Type B pancreatic cell (in vitro differentiated cells): ENCODE data around the gene PPP1R8. TPM values are rescaled to one million over a fixed set of nuclear protein-coding genes. Genes with fewer than 3 reads are reported as not detected.
A peak's percentile ranks its signal among the peaks of the same experiment; 100 is the strongest.
"Not testable (repeated sequence)": the region's sequence is repeated elsewhere in the genome, so short reads cannot be mapped to it uniquely, and the experiment has no call there.

Source experiments
- DNase-seq: peaks from one replicate; pipeline ENCODE4 v3.0.0; 2021; ENCODE audit warnings: mixed read lengths; ENCODE audit not compliant: unreplicated experiment; ENCODE audit errors: extremely low spot score
- H3K27ac Mint-ChIP-seq: 2 replicates; pipeline ENCODE4 v1.8.0; 2021; ENCODE audit warnings: mild to moderate bottlenecking, mixed read lengths
- H3K27me3 Mint-ChIP-seq: 2 replicates; pipeline ENCODE4 v1.8.0; 2021; ENCODE audit warnings: mixed read lengths
- H3K36me3 Mint-ChIP-seq: 2 replicates; pipeline ENCODE4 v1.8.0; 2021; ENCODE audit warnings: mixed read lengths
- H3K4me1 Mint-ChIP-seq: one replicate; pipeline ENCODE4 v1.8.0; 2021; ENCODE audit warnings: mixed read lengths; ENCODE audit not compliant: unreplicated experiment
- H3K4me3 Mint-ChIP-seq: 2 replicates; pipeline ENCODE4 v1.8.0; 2021; ENCODE audit warnings: mild to moderate bottlenecking, mixed read lengths
- H3K9me3 Mint-ChIP-seq: 2 replicates; pipeline ENCODE4 v1.8.0; 2021; ENCODE audit warnings: mixed read lengths
- total RNA-seq: library from RNA; stranded (reverse); gene quantifications from 2 replicates; pipeline ENCODE4 v1.2.1, GENCODE V29; 2021; ENCODE audit warnings: low replicate concordance
- TF ChIP-seq, protein P1 (sequence below): fragments of 200-600 bp; sonication (generic); conservative IDR thresholded peaks from 2 replicates; pipeline ENCODE4 v1.5.0; 2021; ENCODE audit warnings: antibody characterized with exemption, mild to moderate bottlenecking

Gene PPP1R8
- total RNA-seq, 1 donor from 2014 or later: 54.9 TPM

- DNase-seq: no peak
- H3K27ac Mint-ChIP-seq: no peak overlapping the region
- TF ChIP-seq, protein P1, sequence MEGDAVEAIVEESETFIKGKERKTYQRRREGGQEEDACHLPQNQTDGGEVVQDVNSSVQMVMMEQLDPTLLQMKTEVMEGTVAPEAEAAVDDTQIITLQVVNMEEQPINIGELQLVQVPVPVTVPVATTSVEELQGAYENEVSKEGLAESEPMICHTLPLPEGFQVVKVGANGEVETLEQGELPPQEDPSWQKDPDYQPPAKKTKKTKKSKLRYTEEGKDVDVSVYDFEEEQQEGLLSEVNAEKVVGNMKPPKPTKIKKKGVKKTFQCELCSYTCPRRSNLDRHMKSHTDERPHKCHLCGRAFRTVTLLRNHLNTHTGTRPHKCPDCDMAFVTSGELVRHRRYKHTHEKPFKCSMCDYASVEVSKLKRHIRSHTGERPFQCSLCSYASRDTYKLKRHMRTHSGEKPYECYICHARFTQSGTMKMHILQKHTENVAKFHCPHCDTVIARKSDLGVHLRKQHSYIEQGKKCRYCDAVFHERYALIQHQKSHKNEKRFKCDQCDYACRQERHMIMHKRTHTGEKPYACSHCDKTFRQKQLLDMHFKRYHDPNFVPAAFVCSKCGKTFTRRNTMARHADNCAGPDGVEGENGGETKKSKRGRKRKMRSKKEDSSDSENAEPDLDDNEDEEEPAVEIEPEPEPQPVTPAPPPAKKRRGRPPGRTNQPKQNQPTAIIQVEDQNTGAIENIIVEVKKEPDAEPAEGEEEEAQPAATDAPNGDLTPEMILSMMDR: no peak
- no peaks in the 10 kb centered on the region for H3K27me3 Mint-ChIP-seq
- peaks cover 4% of the 10 kb centered on the region for H3K36me3 Mint-ChIP-seq
- H3K9me3 Mint-ChIP-seq: no peaks in the 10 kb centered on the region
- H3K4me3 Mint-ChIP-seq: no peak overlapping the region
- H3K4me1 Mint-ChIP-seq: peaks cover 17% of the 10 kb centered on the region
These were observed 4.9 kb downstream of the PPP1R8 start for GRCh38 chr1:27835501-27835900.

GRCh38 chr1:27849951-27850350 is 19.4 kb downstream of the PPP1R8 start:
- TF ChIP-seq, protein P1: no peak
- no peak overlapping the region for H3K27ac Mint-ChIP-seq
- H3K4me3 Mint-ChIP-seq: no peak overlapping the region
- no peak for DNase-seq
- H3K27me3 Mint-ChIP-seq: no peaks in the 10 kb centered on the region
- H3K9me3 Mint-ChIP-seq: no peaks in the 10 kb centered on the region
- peaks cover 39% of the 10 kb centered on the region for H3K36me3 Mint-ChIP-seq
- H3K4me1 Mint-ChIP-seq: no peaks in the 10 kb centered on the region

GRCh38 chr1:27855085-27855484 is 24.5 kb downstream of the PPP1R8 start:
- TF ChIP-seq, protein P1: no peak
- no peak overlapping the region for H3K27ac Mint-ChIP-seq
- H3K36me3 Mint-ChIP-seq: peaks cover 17% of the 10 kb centered on the region
- H3K9me3 Mint-ChIP-seq: no peaks in the 10 kb centered on the region
- no peak overlapping the region for H3K4me3 Mint-ChIP-seq
- H3K4me1 Mint-ChIP-seq: peaks cover 5% of the 10 kb centered on the region
- no peak for DNase-seq
- no peaks in the 10 kb centered on the region for H3K27me3 Mint-ChIP-seq

DNA sequence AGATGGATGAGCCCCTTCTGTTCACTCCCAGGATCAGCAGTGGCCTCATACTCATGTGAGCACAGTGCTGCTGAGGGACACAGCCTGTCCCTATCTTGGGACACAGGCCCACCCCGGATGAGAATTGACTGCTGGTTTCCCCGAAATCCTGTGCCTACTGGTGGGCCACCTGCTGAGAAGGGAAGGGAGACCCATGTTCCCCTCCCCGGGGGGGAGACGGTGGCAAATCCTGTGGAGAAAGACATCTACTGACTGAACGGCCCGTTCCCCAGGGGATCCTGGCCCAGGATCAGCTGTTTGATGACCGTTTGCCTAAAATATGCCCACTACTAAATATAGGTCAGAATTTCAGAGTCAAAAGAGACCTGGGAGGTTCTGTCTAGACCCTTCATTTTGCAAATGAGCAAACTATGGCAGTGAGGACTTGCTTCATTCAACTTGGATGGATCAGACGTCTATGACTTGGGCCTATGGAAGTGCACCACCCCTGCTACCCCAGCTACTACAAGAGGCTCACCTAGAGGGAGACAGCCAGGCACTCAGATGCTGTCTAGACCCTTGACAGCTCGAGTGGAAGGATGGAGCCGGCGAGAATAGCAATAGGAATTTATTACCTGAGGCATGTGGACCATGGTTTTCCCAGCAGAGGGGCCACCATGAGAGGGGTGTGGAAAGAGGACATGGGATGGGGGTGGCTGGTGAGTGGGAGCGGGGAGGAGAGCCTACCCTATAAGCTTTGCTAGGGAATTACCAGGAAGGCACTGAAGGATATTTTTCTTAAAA is 26.2 kb downstream of the PPP1R8 start:
- H3K27ac Mint-ChIP-seq: no peak overlapping the region
- H3K4me1 Mint-ChIP-seq: peaks cover 5% of the 10 kb centered on the region
- no peak overlapping the region for H3K4me3 Mint-ChIP-seq
- no peak for DNase-seq
- peaks cover 1% of the 10 kb centered on the region for H3K36me3 Mint-ChIP-seq
- TF ChIP-seq, protein P1: no peak
- no peaks in the 10 kb centered on the region for H3K9me3 Mint-ChIP-seq
- H3K27me3 Mint-ChIP-seq: no peaks in the 10 kb centered on the region

DNA sequence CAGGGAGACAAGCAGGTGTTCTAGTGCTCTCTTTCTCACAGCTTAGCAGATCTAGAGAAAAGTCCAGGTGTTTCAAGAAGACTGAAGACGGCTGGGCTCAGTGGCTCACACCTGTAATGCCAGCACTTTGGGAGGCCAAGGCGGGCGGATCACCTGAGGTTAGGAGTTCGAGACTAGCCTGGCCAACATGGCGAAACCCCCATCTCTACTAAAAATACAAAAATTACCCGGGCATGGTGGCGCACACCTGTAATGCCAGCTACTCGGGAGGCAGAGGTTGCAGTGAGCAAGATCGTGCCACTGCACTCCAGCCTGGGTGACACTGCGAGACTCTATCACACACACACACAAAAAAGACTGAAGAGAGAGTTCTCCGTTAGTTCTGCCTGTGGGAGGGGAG is 27.0 kb downstream of the PPP1R8 start:
- not testable (repeated sequence) for H3K36me3 Mint-ChIP-seq, H3K9me3 Mint-ChIP-seq, H3K27ac Mint-ChIP-seq, H3K4me3 Mint-ChIP-seq, H3K27me3 Mint-ChIP-seq, H3K4me1 Mint-ChIP-seq, DNase-seq

DNA sequence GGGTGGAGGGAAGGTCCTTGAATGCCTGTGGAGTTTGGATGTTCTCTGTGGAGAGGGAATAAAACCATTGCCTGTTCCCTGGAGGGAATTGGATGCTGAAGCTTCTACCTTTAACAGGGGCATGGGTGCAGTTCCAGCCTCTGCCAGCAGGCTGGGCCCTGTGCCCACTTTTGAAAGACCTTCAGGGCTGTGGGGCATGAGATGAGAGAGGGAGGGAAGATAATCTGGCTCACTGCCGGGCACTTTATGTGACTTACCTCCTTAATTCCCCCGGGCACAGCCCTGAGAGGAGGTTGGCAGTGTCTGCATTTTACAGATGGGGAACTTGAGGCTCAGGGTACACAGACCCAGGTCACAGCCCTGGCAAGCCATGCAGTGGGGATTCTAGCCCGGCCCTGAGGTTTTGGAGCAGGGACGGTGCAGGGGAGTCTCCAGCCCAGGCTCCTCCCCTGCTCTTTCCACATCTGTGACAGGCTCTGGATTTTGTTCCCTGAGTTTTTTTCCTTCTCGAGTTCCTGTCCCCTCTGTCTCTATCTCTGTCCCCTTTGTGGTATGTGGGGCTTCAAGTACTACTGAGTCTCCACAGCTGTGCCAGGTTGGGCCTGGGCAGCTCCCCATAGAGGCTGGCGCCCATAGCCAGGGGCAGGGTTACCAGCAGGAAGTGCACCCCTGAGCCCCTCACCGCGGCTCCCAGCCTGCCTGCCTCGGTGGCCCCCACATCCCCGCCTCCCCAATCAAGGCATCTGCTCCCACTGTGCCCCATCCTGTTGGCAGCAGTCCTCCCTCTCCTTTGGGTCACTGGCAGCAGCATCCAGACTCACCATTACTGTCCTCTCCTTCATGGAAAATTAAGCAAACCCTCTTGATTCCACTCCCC is 27.7 kb downstream of the PPP1R8 start:
- DNase-seq: peak; percentile 83
- TF ChIP-seq, protein P1: peak; percentile 92
- Mint-ChIP-seq H3K9me3 (no peaks in the 10 kb centered on the region), H3K27ac (peak overlapping the region; percentile 65), H3K4me3 (no peak overlapping the region), H3K27me3 (no peaks in the 10 kb centered on the region), H3K4me1 (peaks cover 11% of the 10 kb centered on the region), H3K36me3 (no peaks in the 10 kb centered on the region)
